Stimulated activated naive CD8-positive, alpha-beta T cell treated with anti-CD3 and anti-CD28 coated beads, Interleukin-15, Interleukin-2, amounts not matched to agents 100 U/mL and 50 U/mL, for 24 hours (primary cell): Measurements from ENCODE around the gene KHSRP.
"Not testable (repeated sequence)": the region's sequence is repeated elsewhere in the genome, so short reads cannot be mapped to it uniquely, and the experiment has no call there.

ENCODE experiments used
- ATAC-seq: fragments of 150-1000 bp; cut with Tn5 transposase; one replicate; pipeline ENCODE4 v1.10.0; 2021
- DNase-seq: peaks from one replicate; pipeline ENCODE4 v3.0.0; 2021

The KHSRP gene

DNA sequence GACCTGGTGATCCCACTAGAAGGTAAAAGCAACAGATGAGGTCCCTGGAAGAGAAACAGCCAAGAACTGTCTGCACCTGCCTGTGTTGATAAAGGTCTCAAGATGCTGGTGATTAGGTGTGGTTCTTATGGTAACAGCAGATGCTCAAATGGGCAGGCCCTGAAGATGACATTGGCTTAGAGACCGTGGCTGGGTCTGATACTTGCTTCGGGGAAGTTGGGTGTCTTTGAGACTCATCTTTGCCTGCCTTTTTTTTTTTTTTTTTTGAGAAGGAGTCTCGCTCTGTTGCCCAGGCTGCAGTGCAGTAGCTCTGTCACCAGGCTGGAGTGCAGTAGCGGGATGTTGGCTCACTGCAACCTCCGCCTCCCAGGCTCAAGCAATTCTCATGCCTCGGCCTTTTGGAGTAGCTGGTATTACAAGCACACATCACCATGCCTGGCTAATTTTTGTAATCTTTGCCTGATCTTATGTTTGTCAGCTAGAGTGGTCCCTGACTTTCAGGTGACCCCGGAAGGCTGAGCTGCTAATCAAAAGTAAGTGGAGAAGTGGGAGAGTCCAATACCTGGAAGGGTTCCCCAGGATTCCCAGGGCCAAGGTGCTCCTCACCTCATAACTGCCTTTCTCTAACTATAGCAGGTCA, 27.1 kb upstream of the KHSRP start:
- DNase-seq = no peak
- ATAC-seq = no peak

DNA sequence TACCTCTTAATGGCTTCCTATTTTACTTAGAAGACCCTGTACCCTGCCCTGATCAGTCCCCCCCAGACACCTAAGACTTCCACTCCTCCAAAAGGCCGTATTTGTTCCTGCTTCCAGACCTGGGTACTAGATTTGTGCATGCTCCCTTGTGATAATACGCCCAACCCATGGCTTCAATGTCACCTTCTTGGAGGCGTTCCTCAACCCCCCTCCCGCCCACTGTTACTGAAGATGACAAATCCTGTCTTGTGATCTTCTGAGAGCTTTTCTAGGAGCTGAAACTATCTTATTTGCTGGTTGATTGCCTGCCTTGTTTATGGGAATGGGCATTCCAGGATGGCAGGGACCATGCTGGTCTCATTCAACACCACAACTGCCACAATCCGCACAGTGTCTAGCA, 25.6 kb upstream of the KHSRP start:
- no peak for DNase-seq
- no peak for ATAC-seq

DNA sequence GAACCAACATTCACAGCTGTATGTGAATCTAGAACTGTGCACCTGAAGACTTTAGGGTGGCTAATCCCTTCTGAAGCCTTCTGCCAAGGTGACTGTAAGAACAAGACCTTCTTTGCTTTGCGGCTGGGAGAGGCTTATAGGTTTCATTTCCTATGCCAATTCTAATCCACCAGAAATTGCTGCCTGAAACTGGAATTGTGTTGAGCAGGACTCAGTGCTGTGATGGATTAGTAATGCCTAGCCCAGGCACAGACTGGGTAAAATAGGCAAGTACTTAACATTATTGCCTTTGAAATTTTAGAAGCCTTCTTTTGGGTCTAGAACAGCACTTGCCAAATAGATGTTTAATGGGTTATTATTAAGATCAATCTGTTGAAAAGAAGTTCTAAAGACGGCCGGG, 23.4 kb upstream of the KHSRP start:
- ATAC-seq (no peak), DNase-seq (no peak)

DNA sequence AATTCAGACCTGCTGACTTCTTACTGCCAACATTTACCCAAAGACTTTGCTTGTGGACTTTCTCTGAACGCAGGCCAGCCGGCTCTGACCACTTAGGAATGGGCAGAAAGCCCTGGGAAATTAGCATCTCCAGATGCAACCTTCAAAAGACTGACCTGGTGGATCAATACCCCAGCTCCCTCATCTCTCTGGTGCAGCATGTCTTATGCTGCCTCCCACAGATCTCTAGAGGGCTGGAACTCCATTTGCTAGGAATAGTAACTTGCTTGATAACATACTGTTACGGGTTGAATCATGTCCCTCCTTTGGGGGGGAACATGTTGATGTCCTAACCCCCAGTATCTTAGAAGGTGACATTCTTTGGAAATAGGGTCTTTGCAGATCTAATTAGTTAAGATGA, 21.8 kb upstream of the KHSRP start:
- DNase-seq = no peak
- ATAC-seq = no peak

DNA sequence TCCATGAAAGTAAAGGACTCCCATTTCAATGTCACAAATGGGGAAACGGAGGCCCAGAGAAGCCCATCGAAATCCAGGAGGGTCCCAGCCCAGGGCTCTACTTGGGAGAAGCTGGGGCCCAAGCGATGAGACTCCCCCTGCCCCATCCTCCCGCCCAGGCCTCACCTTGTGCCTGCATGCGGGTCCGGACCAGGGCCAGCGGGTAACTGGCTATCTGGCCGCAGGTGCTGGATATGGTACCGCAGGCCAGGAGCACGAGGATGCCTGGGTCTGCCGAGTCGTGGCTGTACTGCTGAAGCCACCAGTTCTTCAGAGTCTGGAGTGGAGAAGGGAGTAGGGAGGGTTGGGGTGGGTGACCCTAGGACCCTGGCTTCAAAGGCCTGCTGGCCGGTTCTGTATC, 19.4 kb upstream of the KHSRP start:
- no peak for ATAC-seq
- no peak for DNase-seq

DNA sequence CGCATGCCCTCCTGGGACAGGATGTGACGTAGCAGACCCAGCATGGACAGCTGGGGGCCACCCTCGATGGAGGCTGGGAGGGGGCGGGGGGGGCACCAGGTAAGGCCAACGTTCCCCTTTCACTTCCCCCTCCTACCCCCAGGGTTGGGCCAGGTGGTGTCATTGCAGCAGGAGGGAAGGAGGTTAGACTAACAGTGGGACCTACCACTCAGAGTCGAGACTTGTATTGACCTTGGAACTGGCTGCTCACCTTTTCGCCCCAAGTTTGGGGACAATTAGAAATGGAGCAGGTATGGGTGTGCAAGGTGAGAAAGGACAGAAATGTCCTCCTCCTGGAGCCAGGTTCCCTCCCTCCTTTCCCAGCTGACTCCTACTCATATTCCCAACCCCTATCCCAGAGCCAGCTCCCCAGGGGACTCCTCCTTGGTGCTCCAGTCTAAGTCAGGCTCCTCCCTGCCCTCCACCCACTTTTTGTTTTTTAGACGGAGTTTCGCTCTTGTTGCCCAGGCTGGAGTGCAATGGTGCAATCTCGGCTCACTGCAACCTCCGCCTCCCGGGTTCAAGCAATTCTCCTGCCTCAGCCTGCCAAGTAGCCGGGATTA, 17.6 kb upstream of the KHSRP start:
- ATAC-seq (no peak), DNase-seq (no peak)

DNA sequence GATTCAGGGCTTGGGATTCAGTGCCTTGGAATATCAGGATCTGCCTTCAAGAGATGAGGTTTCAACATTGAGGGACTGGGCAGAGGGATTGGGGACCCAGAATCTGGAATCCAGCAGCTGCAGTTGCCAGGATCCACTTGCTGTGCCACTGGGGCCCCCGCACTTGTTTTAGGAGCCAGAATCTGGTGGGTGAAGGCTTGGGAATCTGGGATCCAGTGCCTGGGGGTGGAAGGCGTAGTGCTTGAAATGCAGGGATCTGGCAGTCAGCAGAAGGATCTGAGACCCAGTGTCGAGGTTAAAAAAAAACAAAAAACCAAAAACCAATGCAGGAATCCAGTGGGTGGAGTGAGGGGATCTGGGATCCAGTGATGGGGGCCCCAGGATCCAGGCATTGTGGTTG, 16.3 kb upstream of the KHSRP start:
- no peak for ATAC-seq
- no peak for DNase-seq

DNA sequence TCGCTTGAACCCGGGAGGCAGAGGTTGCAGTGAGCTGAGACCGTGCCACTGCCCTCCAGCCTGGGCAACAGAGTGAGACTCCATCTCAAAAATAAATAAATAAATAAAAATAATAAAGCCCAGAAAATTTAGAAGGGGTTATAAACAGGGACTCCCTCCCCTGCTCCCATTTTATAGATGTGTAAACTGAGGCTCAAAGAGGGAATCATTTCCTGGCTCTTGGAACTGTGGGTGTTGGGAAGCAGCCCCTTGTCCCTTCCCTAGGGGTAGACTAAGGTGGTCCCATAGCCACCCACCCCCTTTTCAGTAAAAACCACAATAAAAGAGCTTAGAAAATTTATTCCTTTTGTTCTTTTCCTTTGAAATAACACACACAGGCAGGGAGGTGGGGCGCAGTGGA, 15.1 kb upstream of the KHSRP start:
- ATAC-seq (no peak), DNase-seq (no peak)

DNA sequence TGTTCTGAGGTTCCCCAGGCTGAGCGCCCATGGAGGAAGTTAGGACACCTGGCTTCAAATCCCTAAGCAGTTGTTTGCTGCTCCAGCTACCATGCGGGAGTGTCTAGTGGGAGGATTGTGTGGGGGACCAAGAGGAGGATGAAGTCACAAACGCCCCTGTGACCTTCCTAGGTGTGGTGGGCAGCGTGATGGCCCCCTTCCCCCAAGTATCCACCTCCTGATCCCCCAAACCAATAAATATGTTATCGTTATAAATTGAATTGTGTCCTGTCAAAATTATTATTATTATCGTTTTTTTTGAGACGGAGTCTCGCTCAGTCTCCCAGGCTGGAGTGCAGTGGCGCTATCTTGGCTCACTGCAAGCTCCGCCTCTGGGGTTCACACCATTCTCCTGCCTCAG, 9.1 kb upstream of the KHSRP start, which contains the start of gene SLC25A41:
Gene SLC25A41 (minus strand): TSS at position 101 of the 400 bp plus-strand sequence. CDS start 70 bp downstream, at position 31.
- ATAC-seq = no peak
- no peak for DNase-seq

DNA sequence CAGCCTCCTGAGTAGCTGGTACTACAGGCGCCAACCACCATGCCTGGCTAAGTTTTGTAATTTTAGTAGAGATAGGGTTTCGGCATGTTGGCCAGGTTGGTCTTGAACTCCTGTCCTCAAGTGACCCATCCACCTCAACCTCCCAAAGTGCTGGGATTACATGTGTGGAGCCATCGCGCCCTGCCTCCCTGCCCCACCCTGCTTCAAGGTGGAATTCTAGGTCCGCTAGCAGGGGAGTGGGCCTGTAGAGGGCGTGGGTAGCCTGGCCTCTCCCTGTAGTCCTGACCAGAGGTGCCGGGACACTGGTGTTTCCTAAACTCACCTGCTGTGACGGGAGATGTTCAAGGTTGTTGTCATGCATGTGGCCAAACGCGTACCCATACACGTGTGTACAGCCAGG, 8.6 kb upstream of the KHSRP start:
- ATAC-seq (no peak), DNase-seq (no peak)

DNA sequence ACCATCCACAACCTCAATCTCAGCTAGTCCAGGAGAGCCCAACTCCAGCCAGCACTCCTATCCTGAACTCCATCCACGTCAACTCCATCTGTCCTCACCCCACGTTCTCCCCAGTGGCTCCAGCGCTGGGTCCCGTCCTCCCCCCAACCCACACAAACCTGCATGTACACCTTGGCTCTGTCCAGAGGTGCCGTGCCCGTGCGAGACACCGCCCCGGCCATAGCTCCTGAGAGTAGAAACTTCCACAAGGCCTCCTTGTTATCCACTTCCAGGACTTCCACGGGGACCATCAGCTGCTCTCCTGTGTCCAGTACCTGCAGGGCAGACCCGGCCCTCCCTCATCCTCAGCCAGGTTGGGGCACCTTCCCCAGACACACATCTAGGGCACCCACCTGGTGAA, 7.3 kb upstream of the KHSRP start:
- no peak for ATAC-seq

DNA sequence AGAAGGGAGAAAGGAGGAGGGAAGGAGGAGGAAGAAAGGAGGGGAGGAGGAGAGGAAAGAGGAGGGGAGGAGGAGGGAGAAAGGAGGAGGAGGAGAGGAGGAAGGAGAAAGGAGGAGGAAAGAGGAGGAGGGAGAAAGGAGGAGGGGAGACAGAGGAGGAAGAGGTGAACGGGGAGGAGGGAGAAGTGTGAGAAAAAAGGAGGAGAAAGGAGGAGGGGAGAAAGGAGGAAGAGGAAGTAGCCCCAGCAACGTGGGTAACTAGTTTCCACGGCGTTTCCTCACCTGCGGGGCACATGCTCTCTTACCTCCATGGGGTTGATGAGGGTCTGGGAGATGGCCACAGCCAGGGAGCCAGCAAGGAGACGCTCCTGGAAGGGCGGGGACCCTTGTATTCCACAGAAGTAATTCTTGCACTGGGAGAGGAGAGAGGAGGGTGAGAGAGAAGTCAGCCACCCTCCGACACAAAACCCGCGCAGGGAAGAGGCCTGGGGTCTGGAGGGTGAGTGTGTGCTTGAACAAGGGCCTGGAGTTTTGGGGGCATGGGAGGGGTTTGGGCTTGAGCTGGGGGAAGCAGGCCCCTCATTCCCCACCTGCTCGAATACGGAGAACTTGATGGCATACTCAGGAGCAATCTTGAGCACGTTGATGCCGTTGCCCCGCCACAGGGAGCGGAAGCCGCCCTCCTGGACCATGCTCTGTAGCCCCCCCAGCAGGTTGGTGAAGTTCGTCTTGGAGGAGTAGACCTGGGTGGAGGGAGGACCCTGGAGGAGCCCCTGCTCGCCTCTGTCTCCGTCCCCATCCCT, 5.0 kb upstream of the KHSRP start:
- ATAC-seq (no peak), DNase-seq (no peak)

More for the DNA sequence above, 7.3 kb upstream of the KHSRP start:
- DNase-seq = no peak

DNA sequence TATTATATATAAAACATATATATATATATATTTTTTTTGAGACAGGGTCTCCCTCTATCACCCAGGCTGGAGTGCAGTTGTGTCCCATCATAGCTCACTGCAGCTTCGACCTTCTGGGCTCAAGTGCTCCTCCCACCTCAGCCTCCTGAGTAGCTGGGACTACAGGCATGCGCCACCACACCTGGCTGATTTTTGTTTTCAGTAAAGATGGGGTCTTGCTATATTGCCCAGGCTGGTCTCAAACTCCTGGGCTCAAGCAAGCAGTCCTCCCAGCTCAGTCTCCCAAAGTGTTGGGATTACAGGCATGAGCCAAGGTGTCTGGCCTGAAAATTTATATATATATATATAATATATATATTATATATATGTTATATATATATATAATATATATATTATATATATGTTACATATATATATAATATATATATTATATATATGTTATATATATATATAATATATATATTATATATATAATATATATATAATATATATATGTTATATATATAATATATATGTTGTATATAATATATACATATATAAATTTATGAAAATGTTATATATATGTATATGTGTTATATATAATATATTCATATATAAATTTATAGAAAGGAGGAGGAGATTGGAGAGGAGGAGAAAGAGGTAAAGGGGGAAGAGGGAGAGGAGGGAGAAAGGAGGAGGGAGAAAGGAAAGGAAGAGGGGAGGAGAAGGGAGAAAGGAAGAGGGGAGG, 4.2 kb upstream of the KHSRP start:
- not testable (repeated sequence) for DNase-seq, ATAC-seq

DNA sequence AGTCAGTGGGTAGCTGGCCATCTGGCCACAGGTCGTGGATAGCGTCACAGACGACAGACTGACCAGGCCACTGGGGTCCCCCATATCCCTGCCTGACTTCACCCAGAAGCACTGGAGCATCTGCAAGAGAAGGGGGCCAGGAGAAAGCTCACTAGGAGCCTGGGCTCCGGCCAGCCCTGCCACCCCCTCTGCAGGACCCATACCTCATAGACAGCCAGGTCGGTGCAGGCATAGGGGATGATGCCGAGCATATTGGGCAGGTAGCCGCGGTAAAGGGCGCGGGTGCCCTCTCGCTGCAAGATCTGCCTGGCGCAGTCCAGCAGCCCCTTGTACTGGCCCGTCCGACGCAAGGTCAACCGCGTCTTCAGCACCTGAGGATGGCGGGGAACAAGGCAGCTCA, 2.5 kb upstream of the KHSRP start:
- DNase-seq (no peak), ATAC-seq (no peak)

DNA sequence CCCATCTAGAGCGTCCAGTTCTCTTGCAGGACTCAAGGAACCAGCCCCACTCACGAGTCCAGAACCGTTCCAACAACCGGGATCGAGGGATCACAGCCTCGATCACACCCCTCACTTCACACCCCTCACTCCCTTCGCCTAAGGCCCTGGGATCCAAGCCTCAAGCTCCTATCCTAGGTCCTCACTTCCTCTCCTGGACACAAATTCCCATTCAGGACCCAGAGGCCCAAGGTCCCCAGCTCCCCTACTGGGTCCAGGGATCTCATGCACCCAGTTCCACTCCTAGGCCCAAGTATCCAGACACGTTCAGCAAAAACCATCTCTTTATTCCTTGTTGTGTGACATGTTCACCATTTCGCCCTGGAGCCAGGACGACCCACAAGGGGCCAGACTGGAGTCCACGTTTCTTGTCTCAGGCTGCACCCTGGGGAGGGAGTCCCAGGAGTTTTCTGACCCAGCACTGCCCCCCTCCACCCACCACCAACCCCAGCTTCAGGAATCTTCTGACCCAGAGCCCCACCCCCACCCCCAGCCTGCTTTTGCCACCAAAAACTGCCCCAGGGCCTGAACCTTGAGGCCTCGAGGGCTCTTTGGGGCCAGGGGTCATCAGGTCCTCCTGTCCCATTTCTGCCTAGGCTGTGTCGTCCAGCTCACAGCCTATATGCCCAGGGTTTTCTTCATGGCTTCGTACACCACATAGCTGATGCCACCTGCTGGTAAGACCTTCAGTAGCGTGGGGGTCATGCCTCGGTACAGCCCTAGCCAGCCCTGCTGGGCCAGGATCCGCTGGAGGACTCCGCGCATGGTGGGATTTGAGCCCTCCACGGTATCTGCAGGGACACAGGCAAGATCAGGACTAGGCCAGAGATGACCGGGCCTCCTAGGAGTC, 1.4 kb upstream of the KHSRP start:
- DNase-seq (no peak), ATAC-seq (no peak)

DNA sequence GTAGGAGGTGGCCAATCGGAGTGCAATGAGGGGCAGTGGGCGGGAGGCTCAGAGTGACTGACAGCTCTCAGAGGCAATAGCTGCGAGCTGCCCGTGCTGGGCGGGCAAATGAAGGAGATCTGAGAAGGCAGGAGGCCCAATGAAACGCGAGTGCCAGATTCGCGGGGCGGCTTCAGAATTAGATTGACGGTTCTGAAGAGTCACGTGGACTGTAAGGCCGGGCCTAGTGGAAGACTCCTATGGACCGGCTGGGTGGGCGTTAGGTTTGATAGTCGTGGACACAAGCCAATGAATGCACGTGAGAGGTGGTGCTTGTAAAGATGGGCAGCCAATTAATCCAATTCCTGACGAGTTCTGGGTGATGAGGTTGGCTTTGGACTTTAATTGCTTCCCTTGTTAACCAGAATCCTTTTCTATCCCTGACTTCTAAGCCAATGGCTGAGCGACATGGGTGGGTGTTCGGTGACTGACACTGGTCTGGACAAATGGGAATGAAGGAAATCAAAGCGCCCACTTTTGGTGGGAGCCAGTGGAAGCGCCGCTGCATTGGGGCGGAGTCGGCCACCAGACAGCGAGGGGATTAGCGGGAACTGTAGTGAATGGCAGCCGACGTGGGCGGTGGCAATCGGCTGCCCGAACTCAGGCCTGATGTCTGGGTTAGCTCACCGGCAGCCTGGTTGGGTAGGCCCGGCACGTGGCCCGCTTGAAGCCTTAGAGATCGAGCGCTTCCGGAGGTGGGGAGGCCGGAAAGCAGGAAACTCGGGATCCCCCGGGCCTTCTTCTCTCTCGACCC, 524 bp upstream of the KHSRP start:
- peak; percentile 92 for ATAC-seq
- peak; percentile 98 for DNase-seq

DNA sequence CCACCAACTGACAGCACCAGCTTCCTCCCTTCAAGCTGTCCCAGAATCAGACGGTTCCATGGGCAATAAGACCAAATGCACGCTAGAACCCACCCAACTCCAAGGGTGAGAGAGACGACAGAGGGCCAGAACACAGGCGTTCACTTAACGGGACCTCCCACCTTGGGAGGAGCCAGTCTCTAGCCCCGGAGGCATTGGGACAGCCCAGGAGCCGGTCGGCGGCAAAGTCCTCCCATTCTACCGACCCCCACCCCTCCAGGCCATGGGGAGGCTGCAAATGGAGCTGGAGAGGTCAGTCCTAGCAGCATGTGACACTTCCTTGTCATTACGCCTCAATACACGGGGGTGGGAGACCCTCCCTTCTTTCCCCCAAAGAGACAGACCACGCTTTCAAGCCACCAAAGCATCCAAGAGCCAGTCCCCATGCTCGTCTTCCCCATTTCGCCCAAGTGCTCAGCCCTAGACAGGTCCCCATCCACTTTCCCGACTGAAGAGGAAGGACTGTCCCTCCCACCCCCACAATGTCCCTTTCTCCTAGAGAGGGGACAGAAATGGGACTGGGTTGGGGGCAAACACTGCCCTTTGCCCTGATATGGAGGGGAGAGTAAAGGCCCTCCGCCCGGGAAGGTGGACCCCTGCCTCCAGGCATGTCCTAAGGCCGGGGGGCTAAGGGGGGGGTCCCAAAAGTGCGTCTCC, 964 bp downstream of the KHSRP start:
- ATAC-seq (no peak), DNase-seq (peak; percentile 55)

DNA sequence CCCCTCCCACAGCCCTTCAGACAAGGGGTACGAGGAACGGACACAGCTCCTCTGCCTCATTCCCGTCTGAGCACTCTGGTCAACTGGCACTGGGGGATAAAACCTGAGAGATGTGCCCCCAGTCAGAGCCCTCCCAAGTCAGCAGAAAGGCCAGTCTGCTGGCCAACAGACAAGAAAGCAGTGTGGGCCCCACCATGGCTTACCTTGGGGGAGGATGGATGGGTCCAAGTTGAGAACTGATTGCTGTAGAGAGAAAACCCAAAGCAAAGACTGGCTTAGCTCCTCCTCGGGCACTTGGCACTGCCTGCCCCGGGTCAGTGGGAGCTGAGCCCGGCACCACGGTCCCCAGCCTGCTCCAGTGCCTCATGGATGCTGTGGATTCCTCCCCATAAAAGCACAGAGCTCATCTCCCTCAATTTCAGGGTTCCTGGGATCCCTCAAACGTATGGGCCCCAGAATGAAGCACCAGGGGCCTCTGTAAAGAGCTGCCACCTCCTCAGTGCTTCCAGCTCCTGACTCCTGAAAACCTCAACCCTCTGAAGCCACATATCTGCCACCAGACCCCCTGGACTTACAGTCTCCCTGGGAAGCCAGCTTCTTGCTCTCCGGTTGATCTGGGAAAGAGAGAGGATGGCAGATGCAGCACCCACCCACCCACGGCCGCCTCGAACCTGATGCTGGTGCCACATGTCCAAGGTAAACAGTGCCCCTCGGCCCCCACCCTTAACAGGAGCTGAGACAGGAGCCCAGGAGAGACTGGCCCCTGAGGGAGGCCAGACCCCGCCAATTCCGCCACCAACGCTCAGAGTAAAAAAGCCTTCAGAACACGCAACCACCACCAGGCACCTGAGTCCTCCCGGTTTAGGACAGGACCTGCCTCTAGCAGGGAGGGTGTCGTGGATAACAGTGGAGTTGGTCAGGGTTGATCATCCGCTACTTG, 3.3 kb downstream of the KHSRP start:
- DNase-seq (no peak), ATAC-seq (no peak)

DNA sequence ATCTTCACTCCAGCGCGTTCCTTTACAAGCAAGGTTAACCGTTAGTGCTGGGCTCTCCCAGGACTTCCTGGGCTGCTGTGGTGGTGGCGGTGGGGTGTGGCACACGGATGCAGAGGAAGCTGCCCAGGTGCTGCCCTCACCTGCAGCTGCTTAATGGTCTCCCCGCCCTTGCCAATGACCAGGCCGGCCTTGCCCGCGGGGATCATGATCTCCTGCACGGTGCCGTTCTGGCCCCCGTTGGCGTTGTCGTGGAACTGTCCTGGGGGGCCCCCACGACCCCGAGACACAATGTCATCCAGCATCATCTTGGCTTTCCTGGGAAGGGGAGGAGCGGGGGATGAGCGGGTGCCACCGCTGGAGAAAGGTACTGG, 6.1 kb downstream of the KHSRP start:
- no peak for DNase-seq
- ATAC-seq = no peak
